NCI-H1417 (cell line): ENCODE data around the gene FARS2.
"Not testable (repeated sequence)": the region's sequence is repeated elsewhere in the genome, so short reads cannot be mapped to it uniquely, and the experiment has no call there.

Experiments used
- DNase-seq, 3 experiments: peaks; one replicate each; lab custom pipeline; 2025; lab: John Stamatoyannopoulos, UW

Gene FARS2

DNA sequence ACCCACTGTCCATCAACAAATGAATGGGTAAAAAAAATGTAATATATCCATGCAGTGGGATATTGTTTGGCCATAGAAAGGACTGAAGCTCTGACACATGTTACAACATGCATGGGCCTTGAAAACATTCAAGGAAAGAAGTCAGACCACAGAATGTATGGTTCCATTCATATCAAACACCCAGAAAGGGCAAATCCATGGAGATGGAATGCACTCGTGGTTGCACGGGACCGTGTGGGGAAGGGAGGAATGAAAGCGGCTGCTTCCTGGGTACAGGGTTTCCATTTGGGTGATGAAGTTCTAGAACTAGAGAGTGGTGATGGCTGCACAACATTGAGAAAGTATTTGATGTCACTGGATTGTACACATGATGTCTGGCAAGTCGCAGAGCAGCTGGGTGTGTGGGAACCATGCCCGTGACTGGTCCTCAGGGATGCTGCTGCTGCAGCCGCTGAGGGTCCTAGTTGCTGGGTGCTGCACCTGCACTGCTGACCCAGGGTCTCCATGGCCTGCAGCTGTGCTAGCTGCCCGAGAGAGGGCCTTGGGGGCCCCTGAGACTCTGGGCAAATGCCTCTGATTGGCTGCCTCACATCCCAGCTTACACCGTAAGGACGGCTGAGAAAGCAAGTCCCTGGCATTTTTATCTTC, 525.1 kb downstream of the FARS2 start:
- DNase-seq: no peak

DNA sequence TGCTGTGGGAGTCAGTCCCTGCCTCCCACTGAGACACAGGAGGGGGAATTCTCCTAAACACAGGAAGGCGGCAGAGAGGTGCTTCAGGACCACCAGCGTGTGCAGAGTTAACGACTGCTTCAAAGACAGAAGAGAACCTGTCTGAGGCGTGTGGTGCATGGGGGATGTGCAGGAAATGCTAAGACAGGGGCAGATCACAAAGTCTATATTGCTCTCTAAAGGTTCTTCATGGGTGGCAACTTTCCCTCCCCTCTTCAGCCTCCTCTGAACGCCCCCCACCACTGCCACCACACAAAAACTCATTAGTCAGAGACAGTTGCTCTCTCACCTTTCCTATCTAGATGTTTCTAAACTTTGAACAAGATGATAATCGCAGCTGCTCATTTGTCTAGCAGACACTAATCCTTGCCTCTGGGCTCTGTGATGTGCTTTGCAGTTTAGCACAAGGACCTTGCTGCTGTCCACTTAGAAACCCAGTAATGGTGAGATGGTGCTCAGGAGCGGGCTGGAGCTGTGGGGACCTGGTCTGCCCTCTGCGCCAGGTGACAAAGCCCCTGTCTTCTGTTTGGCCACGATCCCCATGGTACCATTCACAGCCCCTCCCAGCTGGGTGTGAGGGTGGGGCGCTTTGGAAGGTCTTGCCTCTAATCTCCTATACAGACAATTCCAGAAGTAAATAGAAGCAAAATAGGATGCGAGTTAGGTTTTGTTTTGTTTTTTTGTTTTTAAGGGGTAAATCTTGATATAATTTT, 525.8 kb downstream of the FARS2 start:
- DNase-seq: no peak

DNA sequence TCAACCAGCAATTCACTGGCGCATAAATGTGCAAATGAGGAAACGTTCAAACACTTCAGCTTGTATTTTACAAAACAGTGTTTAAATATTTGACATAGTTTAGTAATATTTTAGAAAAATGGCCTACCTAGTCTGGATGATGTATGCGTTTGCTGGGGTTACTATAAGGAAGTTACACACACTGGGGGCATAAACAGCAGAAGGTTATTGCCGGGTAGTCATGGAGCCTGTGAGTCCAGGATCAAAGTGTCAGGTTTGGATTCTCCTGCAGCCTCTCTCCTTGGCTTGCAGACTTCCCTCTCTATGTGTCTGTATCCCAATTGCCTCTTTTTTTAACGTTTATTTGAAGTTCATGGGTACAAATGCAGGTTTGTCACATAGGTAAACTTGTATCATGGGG, 528.1 kb downstream of the FARS2 start:
- DNase-seq: not testable (repeated sequence)

DNA sequence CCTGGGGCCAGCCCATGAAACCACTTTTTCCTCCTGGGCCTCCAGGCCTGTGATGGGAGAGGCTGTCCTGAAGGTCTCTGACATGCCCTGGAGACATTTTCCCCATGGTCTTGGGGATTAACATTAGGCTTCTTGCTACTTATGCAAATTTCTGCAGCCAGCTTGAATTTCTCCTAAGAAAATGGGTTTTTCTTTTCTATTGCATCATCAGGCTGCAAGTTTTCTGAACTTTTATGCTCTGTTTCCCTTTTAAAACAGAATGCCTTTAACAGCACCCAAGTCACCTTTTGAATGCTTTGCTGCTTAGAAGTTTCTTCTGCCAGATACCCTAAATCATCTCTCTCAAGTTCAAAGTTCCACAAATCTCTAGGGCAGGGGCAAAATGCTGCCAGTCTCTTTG, 535.2 kb downstream of the FARS2 start:
- DNase-seq: not testable (repeated sequence)

DNA sequence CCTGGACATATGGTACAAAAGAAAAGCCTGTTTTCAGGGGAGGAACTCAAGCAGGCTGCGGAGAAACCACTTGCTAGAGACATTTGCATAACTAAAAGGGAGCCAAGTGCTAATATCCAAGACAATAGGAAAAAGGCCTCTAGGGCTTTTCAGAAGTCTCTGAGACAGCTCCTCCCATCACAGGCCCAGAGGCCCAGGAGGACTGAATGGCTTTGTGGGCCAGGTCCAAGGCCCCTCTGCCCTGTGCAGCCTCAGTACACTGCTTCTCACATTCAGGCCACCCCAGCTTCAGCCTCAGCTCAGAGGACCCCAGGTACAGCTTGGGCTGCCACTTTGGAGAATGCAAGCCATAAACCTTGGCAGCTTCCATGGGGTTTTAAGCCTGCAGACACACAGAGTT, 545.1 kb downstream of the FARS2 start:
- DNase-seq: not testable (repeated sequence)

DNA sequence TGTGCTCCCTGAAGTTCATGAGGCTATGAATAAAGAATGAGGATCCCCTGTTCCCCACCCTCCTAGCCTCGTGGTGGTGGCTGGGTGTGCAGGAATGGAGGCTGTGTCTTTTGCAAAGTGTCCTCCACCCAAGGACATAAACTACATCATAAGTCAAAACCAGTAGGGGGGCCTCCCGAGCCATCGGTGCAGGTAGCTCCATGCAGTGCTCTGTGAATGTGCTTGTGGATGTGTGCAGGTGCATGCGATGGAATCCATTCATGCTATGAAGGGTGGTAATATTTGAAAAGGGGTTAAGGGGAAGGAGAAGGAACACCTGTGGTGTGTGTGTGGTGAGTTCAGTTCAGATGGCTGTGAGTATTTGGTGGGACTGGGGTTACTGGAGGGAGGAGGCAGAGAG, 548.1 kb downstream of the FARS2 start:
- no peak for DNase-seq

DNA sequence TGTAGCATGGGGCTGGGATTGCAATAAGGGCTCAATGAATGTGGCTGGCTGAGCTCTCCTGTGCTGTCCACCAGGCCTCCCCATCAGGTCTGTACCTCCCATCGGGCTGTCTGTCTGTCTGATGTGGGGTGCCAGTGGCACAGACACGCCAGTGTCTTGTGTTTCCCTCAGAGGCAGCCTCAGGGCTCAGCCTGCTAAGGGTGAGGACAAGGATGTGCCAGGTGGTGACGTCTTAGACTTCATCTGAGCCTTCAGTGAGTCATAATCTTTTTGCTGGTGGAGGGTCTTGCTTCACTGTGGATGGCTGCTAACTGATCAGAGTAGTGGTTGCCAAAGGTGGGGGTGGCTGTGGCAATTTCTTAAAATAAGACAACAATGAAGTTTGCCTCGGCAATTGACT, 550.7 kb downstream of the FARS2 start:
- DNase-seq: no peak

DNA sequence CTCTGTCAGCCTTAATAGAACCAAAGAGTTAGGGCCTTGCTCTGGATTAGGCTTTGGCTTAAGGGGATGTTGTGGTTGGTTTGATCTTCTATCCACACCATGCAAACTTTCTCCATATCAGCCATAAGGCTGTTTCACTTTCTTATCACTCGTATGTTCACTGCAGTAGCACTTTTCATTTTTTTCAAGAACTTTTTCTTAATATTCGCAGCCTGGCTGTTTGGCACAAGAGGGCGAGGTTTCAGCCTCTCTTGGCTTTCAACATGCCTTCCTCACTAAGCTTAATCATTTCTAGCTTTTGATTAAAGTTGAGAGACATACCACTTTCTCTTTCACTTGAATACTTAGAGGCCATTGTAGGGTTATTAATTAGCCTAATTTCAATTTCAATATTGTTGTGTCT, 552.3 kb downstream of the FARS2 start:
- DNase-seq: no peak

DNA sequence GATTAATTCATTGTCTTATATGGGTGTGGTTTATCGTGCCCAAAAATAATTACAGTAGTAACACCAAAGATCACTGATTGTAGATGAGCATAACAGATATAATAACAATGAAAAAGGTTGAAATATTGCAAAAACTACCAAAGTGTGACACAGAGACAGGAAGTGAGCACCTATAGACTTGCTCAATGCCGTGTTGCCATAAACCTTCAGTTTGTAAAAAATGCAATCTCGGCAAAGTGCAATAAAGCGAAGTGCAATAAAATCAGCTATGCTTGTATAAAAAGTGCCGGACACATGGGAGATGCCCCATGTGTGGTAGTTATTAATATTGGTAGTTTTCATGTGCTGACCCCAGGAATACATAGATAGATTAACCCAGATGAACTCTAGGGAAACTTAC, 552.8 kb downstream of the FARS2 start:
- no peak for DNase-seq

DNA sequence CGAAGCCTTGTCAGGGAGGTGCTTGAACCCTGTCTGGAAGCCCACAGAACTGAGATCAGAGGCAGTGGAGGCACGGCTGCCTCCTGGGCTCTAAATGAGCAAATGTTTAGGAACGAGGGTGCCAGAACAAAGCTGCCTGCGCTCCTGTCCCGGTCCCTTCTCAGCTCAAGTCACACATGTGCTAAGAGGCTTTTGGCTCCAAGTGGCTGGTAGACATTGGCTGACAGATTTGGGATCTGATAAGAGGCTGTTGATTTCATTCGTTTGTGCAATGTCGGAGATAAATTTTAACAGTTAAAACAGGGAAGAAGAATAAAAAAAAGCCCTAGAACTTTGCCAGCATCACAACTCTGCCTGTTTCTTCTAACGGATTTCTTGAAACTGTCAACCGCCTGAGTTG, 553.6 kb downstream of the FARS2 start:
- no peak for DNase-seq

DNA sequence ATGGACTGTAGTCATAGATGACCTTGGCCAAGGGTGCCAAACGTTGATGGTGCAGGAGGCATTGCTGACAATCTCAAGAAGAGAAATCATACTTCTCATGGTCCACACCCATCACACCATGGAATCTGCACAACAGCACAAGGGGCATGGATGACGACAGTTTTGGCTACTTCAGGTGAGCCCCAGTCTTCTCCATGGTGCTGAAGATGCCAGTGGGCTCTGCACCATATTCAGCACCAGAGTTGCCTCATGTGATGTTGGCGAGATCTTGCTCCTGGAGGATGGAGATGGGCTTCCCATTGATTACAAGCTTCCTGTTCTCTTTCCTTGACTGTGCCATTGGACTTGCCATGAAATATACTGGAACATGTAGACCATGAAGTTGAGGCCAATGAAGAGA, 556.6 kb downstream of the FARS2 start:
- no peak for DNase-seq

DNA sequence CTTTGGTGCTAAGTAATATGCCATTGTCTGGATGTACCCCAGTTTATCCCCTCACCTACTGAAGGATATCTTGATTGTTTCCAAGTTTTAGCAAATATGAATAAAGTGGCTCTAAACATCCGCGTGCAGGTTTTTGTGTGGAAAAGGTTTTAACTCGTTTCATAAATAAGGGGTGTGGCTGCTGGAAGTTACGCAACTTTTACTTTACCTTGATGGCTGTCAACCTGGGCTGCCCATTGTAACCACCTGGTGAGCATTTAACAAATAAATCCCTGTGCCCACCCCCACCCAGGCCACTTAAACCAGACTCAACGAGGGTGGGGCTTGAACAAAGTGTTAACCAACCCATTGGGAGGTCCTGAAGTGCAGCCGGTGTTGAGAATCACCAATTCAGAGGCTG, 557.6 kb downstream of the FARS2 start:
- no peak for DNase-seq
